SK-N-SH (cell line): ENCODE measurements around the gene EIPR1. TPM values are rescaled to one million over a fixed set of nuclear protein-coding genes. Genes with fewer than 3 reads are reported as not detected.
A peak's percentile ranks its signal among the peaks of the same experiment; 100 is the strongest.

Experiments used
- CTCF ChIA-PET: fragments of 300-600, 350-600 bp; formaldehyde crosslinking; extraction: SDS; loops from one replicate; lab custom pipeline; 2021; lab: Yijun Ruan, JAX
- POLR2A ChIA-PET: fragments of 350-600 bp; sonication (Branson Sonifier 250); formaldehyde crosslinking; extraction: SDS; loops from one replicate; lab custom pipeline; 2020; ENCODE audit warnings: antibody characterized with exemption, inconsistent platforms; lab: Yijun Ruan, JAX
- DNase-seq: peaks from one replicate; pipeline ENCODE4 v3.0.0; 2012
- H2AFZ ChIP-seq: fragments of 200-600 bp; sonication (generic); 2 replicates; pipeline ENCODE4 v1.8.1; 2016; ENCODE audit warnings: antibody characterized with exemption, mild to moderate bottlenecking, low read depth
- H3F3A ChIP-seq: fragments of 200-600 bp; sonication (generic); replicated peaks from 2 replicates; pipeline ENCODE3; 2016; ENCODE audit warnings: antibody characterized with exemption, mild to moderate bottlenecking; ENCODE audit not compliant: insufficient read depth
- H3K27ac ChIP-seq, 2 experiments: fragments of 200-500 bp in 1 of 2; fragments of 200-600 bp in 1 of 2; sonication (Bioruptor generic) in 1 of 2; sonication (generic), shearing (Covaris generic) in 1 of 2; 2 replicates each; pipeline versions ENCODE4 v1.5.1 to v1.6.1; 2014 to 2016; ENCODE audit warnings: low read depth in 2 of 2, inconsistent platforms in 1 of 2, low read length in 1 of 2, mild to moderate bottlenecking in 1 of 2, mixed read lengths in 1 of 2
- H3K27me3 ChIP-seq: fragments of 200-600 bp; sonication (generic), shearing (Covaris generic); 2 replicates; pipeline ENCODE4 v1.6.1; 2016; ENCODE audit warnings: mixed run types; ENCODE audit not compliant: insufficient read depth
- H3K36me3 ChIP-seq, 2 experiments: fragments of 200-500 bp in 1 of 2; fragments of 200-600 bp in 1 of 2; sonication (Bioruptor generic) in 1 of 2; sonication (generic) in 1 of 2; replicated peaks in 1 of 2; 2 replicates each; pipeline versions ENCODE3 to v1.5.1; 2014 to 2016; ENCODE audit warnings: low read length in 1 of 2, mild to moderate bottlenecking in 1 of 2; ENCODE audit not compliant: insufficient read depth in 2 of 2, control insufficient read depth in 1 of 2
- H3K4me1 ChIP-seq, 2 experiments: fragments of 200-500 bp in 1 of 2; fragments of 200-600 bp in 1 of 2; sonication (Bioruptor generic) in 1 of 2; sonication (generic), shearing (Covaris generic) in 1 of 2; 2 replicates each; pipeline versions ENCODE4 v1.5.1 to v1.6.1; 2014 to 2016; ENCODE audit warnings: low read depth in 1 of 2, low read length in 1 of 2, mixed run types in 1 of 2; ENCODE audit not compliant: insufficient read depth in 2 of 2, control insufficient read depth in 1 of 2
- H3K4me2 ChIP-seq: fragments of 200-600 bp; sonication (generic), shearing (Covaris generic); 2 replicates; pipeline ENCODE4 v1.6.1; 2017; ENCODE audit warnings: mixed run types
- H3K4me3 ChIP-seq, 2 experiments: fragments of 200-500 bp in 1 of 2; fragments of 200-600 bp in 1 of 2; sonication (Bioruptor generic) in 1 of 2; sonication (generic), shearing (Covaris generic) in 1 of 2; 2 replicates each; pipeline versions ENCODE4 v1.5.1 to v1.8.1; 2014 to 2016; ENCODE audit warnings: low read depth in 2 of 2, inconsistent platforms in 1 of 2, low read length in 1 of 2, mild to moderate bottlenecking in 1 of 2, mixed read lengths in 1 of 2, moderate library complexity in 1 of 2
- H3K79me2 ChIP-seq: fragments of 200-600 bp; sonication (generic); 2 replicates; pipeline ENCODE4 v1.8.1; 2017; ENCODE audit warnings: mild to moderate bottlenecking; ENCODE audit not compliant: insufficient read depth
- H3K9ac ChIP-seq: fragments of 200-600 bp; sonication (generic); 2 replicates; pipeline ENCODE4 v1.6.1; 2017; ENCODE audit warnings: mixed run types
- H3K9me2 ChIP-seq: fragments of 200-600 bp; sonication (generic); 2 replicates; pipeline ENCODE4 v1.6.1; 2017; ENCODE audit warnings: mixed run types
- H3K9me3 ChIP-seq: fragments of 200-600 bp; sonication (generic); 2 replicates; pipeline ENCODE4 v1.6.1; 2017; ENCODE audit warnings: mixed run types, mild to moderate bottlenecking, moderate library complexity
- H4K20me1 ChIP-seq: fragments of 200-600 bp; sonication (generic); 2 replicates; pipeline ENCODE4 v1.6.1; 2017; ENCODE audit warnings: mild to moderate bottlenecking, mixed run types; ENCODE audit not compliant: insufficient read depth
- CHD2 ChIP-seq: fragments of 150-350 bp; IDR thresholded peaks from 2 replicates; pipeline ENCODE4 v1.6.1; 2018; ENCODE audit warnings: low read length; ENCODE audit not compliant: partially characterized antibody
- JUND ChIP-seq: IDR thresholded peaks from 2 replicates; pipeline ENCODE4 v1.4.0; 2012
- MAX ChIP-seq: IDR thresholded peaks from 2 replicates; pipeline ENCODE4 v1.4.0; 2012; ENCODE audit warnings: low read depth
- MXI1 ChIP-seq: IDR thresholded peaks from 2 replicates; pipeline ENCODE4 v1.6.1; 2012; ENCODE audit warnings: mild to moderate bottlenecking, low read depth, low read length, improper control_type of control experiment
- NRF1 ChIP-seq: IDR thresholded peaks from 2 replicates; pipeline ENCODE4 v1.6.1; 2012; ENCODE audit warnings: low read depth, mild to moderate bottlenecking, low read length
- PBX3 ChIP-seq: IDR thresholded peaks from 2 replicates; pipeline ENCODE4; 2012
- RFX5 ChIP-seq: IDR thresholded peaks from 2 replicates; pipeline ENCODE4 v1.6.1; 2012; ENCODE audit warnings: mild to moderate bottlenecking, improper control_type of control experiment, low read length
- RXRA ChIP-seq: IDR thresholded peaks from 2 replicates; pipeline ENCODE4 v1.4.0; 2012; ENCODE audit warnings: low read depth, mild to moderate bottlenecking, borderline replicate concordance
- SIN3A ChIP-seq: IDR thresholded peaks from 2 replicates; pipeline ENCODE4 v1.6.1; 2012; ENCODE audit warnings: low read depth, mild to moderate bottlenecking, low read length, moderate library complexity, borderline replicate concordance
- TAF1 ChIP-seq: IDR thresholded peaks from 2 replicates; pipeline ENCODE4 v1.6.1; 2012; ENCODE audit warnings: low read depth, mild to moderate bottlenecking, low read length, moderate library complexity, borderline replicate concordance
- TCF12 ChIP-seq: IDR thresholded peaks from 2 replicates; pipeline ENCODE4 v1.4.0; 2012
- USF2 ChIP-seq: fragments of 150-350 bp; IDR thresholded peaks from 2 replicates; pipeline ENCODE4 v1.6.1; 2017; ENCODE audit warnings: antibody characterized with exemption, low read length, low read depth, borderline replicate concordance
- YY1 ChIP-seq: IDR thresholded peaks from 2 replicates; pipeline ENCODE4 v1.4.0; 2012; ENCODE audit warnings: low read depth, mild to moderate bottlenecking
- ZBTB33 ChIP-seq: IDR thresholded peaks from 2 replicates; pipeline ENCODE4 v1.4.0; 2012; ENCODE audit warnings: low read depth, borderline replicate concordance
- WGBS: methylation state at CpG from one replicate; pipeline ENCODE4 v1.1.6; 2017; ENCODE audit warnings: low lambda C conversion rate; 5-methylcytosine and 5-hydroxymethylcytosine counted together
- polyA plus RNA-seq, 3 experiments: library from polyadenylated mRNA; depleted of rRNA; stranded (reverse); fragments of >200 nt; gene quantifications; 2 replicates each; pipeline ENCODE4 v1.2.3, GENCODE V29; 2012

The EIPR1 gene
- polyA plus RNA-seq, 1 of the 3 experiments (the other 2 are of a cell fraction): 85.9 TPM

- CTCF ChIA-PET: interaction anchor here (1.0 to 2.1 kb wide), 4 partner anchors 13 to 162 kb away, joined by 3 to 10 read pairs (median 6); partner anchors contain the start of gene TRAPPC12
- Histone ChIP-seq H3K27me3 (no peaks in the 10 kb centered on the region), H4K20me1 (peaks cover 9% of the 10 kb centered on the region; the same call in 1 of the 2 replicates), H3K9ac (no peak overlapping the region), H2AFZ (no peak overlapping the region), H3K27ac (peak overlapping the region in 1 of 2 experiments; percentile 84; a peak in 2 of 4 replicates), H3K36me3 (no peaks in the 10 kb centered on the region), H3K4me1 (peaks cover 0 to 93% of the 10 kb centered on the region in 2 experiments; a peak in 2 of 4 replicates), H3K4me3 (no peak overlapping the region), H3K9me2 (no peaks in the 10 kb centered on the region), H3K79me2 (peaks cover 24% of the 10 kb centered on the region; the same call in 1 of the 2 replicates), H3K4me2 (no peak overlapping the region), H3F3A (peaks cover 6% of the 10 kb centered on the region), H3K9me3 (no peaks in the 10 kb centered on the region)
- peak; percentile 35 for DNase-seq
- POLR2A ChIA-PET: interaction anchor here (2.5 kb wide), 1 partner anchor 13 kb away, joined by 7 read pairs; no protein-coding TSS in a partner anchor
- no peak for TF ChIP-seq MXI1
- TF ChIP-seq TCF12: no peak
- no peak for TF ChIP-seq CHD2
- no peak for TF ChIP-seq MAX
- TF ChIP-seq RFX5: no peak
- TF ChIP-seq YY1: no peak
- TF ChIP-seq RXRA: no peak
- WGBS: 100% methylated on average over 8 of the region's 8 CpGs
Observed at GRCh38 chr2:3289971-3290370, 87.6 kb downstream of the EIPR1 start.

GRCh38 chr2:3289526-3289925, 88.1 kb downstream of the EIPR1 start:
- Histone ChIP-seq H3K9me2 (no peaks in the 10 kb centered on the region), H2AFZ (no peak overlapping the region), H3K79me2 (peaks cover 24% of the 10 kb centered on the region; the same call in 1 of the 2 replicates), H3K4me1 (peaks cover 0 to 93% of the 10 kb centered on the region in 2 experiments; a peak in 2 of 4 replicates), H3K9me3 (no peaks in the 10 kb centered on the region), H4K20me1 (peaks cover 12% of the 10 kb centered on the region; the same call in 1 of the 2 replicates), H3K36me3 (no peaks in the 10 kb centered on the region), H3K27ac (no peak overlapping the region; a peak in 1 of 4 replicates), H3K4me2 (no peak overlapping the region), H3K4me3 (no peak overlapping the region), H3K27me3 (no peaks in the 10 kb centered on the region), H3F3A (peaks cover 6% of the 10 kb centered on the region), H3K9ac (no peak overlapping the region)
- CTCF ChIA-PET: interaction anchor here (0.7 to 2.1 kb wide), 4 partner anchors 10 to 162 kb away, joined by 3 to 6 read pairs (median 4); partner anchors contain the start of gene TRAPPC12
- peak; percentile 25 for DNase-seq
- TF ChIP-seq RXRA (no peak), JUND (no peak), YY1 (no peak), USF2 (no peak), PBX3 (no peak), NRF1 (no peak), SIN3A (no peak), TAF1 (no peak), ZBTB33 (no peak)
- WGBS: 98% methylated on average over 15 of the region's 15 CpGs
- POLR2A ChIA-PET: interaction anchor here (2.5 kb wide), 1 partner anchor 14 kb away, joined by 7 read pairs; no protein-coding TSS in a partner anchor
